GM12891 (cell line): ENCODE measurements around the gene CPEB4.

ENCODE experiments used
- PAX5 ChIP-seq: IDR thresholded peaks from 2 replicates; pipeline ENCODE4 v1.6.1; 2011; ENCODE audit warnings: low read length, moderate library complexity, mild to moderate bottlenecking; ENCODE audit not compliant: insufficient read depth, severe bottlenecking
- POLR2A ChIP-seq: IDR thresholded peaks from 2 replicates; pipeline ENCODE4 v1.6.1; 2011; ENCODE audit warnings: low read depth, low read length, control low read depth
- POLR2AphosphoS5 ChIP-seq: IDR thresholded peaks from 2 replicates; pipeline ENCODE4 v1.6.1; 2011; ENCODE audit warnings: low read depth, low read length, control low read depth
- POU2F2 ChIP-seq: IDR thresholded peaks from 2 replicates; pipeline ENCODE4 v1.6.1; 2011; ENCODE audit warnings: low read depth, mild to moderate bottlenecking, control low read depth, low read length, moderate library complexity
- SPI1 ChIP-seq: IDR thresholded peaks from 2 replicates; pipeline ENCODE4 v1.6.1; 2011; ENCODE audit warnings: low read depth, low read length, control low read depth
- TAF1 ChIP-seq: IDR thresholded peaks from 2 replicates; pipeline ENCODE4 v1.6.1; 2011; ENCODE audit warnings: low read depth, low read length, control low read depth

GRCh38 chr5:173882632-173883031, 5.5 kb upstream of the CPEB4 start:
- TF ChIP-seq POLR2AphosphoS5 (no peak), POLR2A (no peak), SPI1 (no peak), TAF1 (no peak), PAX5 (no peak), POU2F2 (no peak)
